GM21526 (cell line): Measurements from ENCODE around the gene ATP2C1.
A peak's percentile ranks its signal among the peaks of the same experiment; 100 is the strongest.

Experiments used
- ATAC-seq: cut with Tn5 transposase; IDR thresholded peaks from one replicate; pipeline ENCODE4 v1.9.1; 2021; ENCODE audit warnings: moderate library complexity; ENCODE audit not compliant: unreplicated experiment, low FRiP score

ATP2C1 gene

DNA sequence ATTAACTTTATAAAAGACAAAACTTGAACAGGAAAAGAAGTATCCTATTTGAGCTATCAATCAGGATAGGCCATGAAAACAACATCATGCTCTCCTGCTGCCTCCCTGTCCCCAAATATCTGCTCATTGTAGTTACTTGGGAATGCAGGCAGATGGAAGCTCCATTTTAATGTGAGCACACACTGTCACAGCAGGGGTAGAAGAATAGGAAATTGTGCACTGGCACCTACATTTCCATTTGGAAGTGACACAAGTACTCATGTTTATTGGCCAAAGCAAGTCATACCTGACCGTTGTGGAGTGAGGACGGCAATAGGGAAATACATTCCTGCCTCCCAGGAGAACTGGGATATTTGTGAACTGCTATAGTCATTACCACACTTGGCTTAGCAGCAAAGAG is 80.3 kb downstream of the ATP2C1 start:
- no peak for ATAC-seq

DNA sequence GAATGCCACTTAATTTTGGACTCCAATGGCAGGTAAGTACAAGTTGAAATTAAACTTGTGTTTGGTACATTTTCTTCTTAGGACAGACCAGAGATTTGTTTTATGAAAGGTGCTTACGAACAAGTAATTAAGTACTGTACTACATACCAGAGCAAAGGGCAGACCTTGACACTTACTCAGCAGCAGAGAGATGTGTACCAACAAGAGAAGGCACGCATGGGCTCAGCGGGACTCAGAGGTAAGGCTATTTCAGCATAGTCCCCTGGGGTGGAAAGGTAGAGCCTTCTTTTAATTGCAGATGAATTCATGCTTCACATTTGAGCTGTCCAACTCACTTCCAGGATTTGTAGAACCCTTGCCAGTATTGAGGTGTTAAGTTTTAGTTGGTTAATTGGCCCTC is 81.4 kb downstream of the ATP2C1 start:
- no peak for ATAC-seq

DNA sequence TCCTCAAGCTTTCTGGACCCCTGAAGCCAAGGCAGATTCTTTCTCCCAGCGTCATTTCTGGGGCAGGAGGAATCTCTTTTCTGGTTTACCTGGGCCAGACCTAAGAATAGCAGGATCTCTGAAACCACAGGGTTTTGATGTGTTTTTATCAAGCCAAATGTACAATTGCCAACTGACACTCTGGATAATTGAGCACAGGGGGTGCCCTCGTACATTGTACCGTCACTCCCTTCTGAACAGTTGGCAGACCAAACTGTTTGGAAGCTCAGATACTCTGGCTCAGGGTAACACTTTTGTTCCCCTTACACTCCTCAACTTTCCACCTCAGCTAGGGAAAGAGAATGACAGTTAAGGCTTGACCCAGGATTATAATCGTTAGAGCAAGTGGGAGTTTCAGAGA is 82.8 kb downstream of the ATP2C1 start:
- no peak for ATAC-seq

DNA sequence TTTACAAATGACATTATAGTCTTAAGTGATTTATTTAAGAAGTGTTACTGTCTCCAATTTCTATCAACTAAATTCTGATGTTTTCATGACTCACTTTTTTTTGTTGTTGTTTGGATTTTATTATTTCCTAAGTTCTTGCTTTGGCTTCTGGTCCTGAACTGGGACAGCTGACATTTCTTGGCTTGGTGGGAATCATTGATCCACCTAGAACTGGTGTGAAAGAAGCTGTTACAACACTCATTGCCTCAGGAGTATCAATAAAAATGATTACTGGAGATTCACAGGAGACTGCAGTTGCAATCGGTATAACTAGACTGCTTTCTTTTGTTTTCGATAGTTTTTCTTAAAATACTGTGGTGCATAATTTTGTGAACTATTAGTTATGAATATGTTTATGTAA is 85.2 kb downstream of the ATP2C1 start:
- no peak for ATAC-seq

DNA sequence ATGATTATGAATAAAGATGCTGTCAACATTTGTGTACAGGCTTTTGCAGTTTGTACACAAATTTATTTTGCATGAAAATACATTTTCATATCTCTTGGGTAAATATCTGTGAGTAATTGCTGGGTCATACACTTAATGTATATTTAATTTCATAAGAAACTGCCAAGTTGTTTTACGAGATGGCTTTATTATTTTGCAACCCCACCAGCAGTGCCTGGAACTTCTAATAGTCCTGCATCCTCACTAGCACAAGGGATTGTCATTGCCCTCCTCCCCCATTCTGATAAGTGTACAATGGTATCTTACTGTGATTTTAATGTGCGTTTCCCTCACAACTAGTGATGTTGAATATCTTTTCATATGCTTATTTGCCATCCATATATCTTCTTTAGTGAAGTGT is 87.6 kb downstream of the ATP2C1 start:
- no peak for ATAC-seq

DNA sequence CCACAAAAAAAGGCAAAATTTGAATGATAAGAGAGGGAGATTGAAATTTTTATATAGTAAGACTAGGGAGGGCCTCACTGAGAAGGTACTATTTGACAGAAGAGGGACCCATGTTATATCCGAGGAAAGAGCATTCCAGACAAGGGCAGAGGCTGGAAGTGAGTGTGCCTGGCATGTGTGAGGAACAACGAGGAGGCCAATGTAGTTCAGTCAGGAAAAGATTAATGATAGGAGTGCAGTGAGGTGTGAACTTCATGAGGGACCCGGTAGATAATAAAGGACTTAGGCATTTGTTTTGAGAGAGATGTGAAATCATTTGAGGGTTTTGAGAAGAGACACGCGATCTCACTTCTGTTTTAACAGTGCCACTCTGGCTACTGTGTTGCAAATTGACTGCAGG is 96.4 kb downstream of the ATP2C1 start:
- no peak for ATAC-seq

DNA sequence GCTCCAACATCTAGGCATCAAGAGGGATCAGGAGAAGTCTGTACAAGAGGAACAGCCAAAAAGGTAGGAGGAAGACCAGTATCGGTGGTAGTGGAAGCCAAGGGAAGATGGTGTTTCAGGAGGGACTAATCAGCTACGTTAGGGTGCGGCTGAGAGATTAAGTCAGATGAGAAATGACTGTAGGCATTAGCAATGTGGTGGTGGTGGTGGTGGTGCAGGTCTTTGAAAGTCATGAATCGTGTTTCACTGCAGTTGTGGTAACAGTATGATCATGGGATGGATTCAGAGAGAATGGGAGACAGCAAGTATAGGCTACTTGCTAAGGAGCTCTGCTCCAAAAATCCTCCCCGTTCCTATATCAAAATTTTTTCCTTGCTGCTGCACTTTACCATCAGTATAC is 97.2 kb downstream of the ATP2C1 start:
- no peak for ATAC-seq

DNA sequence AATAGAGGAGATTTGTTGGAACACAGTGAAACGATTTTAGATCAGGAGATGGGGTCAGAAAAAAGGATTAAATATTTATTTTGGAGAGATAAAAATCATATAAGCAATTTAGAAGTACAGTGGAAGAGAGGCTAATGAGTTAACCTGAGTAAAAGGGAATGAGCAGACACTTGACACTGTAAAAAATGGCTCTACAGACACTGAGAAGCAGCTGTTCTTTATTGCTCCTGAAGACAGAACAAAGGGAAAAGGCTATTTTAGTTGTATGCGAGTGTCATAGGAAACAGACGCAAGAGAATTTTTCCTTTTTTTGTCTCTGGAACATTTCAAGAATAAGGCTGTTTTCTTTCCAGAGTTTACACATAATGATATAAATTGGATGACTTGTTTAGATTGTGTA is 98.5 kb downstream of the ATP2C1 start:
- no peak for ATAC-seq

DNA sequence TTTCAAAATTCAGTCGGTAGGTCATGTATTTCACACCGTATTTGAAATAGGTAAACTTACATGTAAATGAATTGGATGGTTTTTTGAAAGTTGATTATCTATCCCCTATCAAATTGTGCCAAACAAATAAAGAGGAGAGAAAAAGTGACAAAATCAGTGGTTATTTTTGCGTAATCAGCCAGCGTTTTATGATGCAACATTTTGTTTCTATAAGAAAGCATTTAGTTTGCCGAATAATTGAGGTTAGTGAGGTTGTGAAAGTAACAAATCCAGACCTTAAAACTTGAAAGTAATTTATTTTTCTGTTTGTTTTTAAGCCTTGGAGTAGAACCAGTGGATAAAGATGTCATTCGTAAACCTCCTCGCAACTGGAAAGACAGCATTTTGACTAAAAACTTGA is 103.4 kb downstream of the ATP2C1 start:
- ATAC-seq: no peak

DNA sequence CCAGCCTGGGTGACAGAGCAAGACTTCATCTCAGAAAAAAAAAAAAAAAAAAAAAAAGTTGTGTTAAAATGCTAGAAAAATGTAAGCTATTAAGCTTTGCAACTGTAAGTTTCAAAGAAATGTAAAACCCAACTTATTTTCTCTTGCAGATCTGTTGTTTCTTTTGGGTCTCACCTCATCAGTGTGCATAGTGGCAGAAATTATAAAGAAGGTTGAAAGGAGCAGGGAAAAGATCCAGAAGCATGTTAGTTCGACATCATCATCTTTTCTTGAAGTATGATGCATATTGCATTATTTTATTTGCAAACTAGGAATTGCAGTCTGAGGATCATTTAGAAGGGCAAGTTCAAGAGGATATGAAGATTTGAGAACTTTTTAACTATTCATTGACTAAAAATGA is 107.2 kb downstream of the ATP2C1 start:
- no peak for ATAC-seq

DNA sequence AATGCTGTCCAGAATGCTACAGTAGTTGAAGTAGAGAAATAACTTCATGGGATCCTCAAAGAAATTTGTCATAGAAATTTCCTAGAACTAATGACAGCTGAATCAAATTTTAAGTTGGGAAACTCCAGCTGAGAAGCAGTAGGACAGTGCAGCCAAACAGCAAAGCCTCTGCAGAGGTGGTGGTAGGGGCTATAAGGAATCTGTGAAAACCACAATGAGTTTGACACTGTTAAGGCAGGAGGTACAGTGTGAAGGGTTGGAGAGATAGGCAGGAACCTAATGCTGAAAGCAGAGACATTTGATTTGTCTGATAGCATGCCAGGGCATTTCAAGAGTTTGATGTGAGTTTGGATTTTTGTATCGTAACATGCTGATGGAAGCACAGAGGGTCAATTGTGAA is 110.7 kb downstream of the ATP2C1 start:
- no peak for ATAC-seq

DNA sequence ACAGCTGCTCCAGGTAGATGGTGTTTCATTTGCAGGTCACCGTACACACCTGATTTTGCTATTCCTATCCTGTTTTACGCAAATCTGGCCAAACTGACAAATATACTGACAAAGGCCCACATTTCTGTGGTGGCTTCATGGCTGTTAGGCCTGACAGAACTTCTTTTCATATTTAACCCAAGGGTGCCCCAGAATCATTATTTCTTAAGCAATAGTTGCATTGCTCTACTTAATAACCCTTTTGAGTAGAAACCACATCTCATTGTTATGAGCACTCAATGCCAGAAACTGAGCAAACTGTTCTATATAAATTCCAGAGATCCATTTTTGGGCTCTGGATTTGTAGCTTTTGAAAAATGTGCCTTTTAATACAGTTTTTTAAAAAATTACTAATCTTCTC is 113.4 kb downstream of the ATP2C1 start:
- no peak for ATAC-seq

DNA sequence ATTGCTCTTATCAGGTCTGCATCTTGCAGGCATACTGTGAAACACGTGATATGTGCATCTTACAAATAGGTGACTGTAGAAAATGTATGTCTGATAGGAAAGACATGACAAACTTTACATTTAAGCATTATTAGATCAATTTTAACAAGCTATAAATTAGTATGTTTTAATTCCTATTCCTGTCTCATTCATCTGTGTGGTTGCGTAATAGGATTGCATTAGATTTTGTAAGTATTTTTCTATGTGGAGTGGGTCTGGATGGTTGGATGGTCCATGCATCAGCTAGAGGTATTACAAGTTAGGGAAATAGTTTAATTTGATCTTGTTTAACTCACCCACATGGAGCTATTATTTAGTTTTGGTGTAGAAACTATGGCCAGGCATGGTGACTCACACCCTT is 113.9 kb downstream of the ATP2C1 start:
- ATAC-seq: no peak

DNA sequence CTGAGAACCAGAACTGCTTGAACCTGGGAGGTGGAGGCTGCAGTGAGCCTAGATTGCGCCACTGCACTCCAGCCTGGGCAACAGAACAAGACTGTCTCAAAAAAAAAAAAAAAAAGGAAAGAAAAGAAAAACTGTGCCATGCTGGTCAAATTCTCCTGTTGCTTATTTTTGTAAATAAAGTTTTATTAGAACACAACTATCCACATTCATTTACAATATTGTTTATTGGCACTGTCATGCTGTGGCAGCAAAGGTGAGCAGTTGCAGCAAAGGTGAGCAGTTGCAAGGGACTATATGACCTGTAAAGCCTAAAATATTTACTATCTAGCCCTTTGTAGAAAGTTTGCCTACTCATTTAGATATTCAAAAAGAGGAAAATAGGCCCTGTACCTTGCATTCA is 114.4 kb downstream of the ATP2C1 start:
- ATAC-seq: no peak

DNA sequence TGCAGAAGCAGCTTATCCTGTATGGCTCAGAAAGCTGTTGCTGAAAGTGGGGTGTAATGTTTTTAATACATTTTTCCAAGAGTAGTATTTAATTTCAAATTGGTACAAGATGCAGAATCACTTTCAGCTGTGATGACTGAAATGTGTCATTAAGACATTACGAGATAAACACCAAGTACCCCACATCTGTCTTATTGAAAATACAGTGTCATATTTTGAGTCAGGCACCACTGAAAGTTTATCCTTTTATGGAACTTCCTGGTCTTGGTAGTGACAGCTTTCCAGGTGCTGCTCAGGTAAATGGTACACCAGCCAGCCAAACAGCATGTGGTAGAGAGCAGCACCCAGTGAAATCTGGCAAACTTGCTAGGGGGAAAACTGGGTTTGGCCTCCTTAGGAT is 115.8 kb downstream of the ATP2C1 start:
- no peak for ATAC-seq

DNA sequence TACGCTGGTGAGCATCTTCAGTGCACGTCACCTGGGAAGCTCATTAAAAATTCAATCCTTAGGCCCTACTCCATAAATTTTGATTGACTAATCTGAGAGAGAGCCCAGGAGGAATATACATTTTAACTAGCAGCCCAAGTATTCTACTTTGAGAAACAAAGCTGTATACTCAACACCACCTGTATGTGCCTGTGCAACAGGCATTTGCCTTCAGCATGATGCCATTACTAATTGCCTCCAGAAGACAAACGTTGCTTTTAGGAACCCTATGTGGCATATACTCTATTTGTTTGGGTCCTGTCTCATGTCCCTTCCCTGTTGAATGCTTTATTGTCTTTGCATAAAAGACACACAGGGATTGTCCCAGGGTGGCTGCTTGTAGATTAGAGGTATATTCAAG is 125.1 kb downstream of the ATP2C1 start:
- ATAC-seq: no peak

DNA sequence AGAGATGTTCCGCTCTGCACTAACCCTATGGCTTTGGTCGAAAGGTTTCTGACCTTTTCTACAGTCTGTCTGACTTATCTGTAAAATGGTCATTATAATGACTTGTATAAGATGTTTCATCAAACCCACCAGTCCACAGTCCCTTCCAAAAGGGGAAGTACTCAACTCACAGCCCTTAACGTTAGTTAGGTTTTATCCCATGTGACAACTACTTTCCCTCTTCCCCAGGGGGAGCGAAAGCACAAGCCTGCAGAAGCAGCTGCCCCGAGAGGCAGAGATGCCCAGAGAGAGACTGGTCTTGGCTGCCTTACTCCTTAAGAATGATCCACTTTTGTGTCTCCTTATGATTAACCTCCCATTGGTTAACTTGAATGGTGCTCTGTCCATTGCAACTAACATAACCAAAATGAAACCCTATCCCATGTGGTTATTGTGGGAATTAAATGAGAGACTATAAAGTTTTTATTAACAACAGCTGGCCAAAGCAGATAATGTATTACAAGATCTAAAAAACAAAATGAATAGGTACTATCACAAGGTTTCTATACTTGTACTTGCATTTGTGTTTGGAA is 126.3 kb downstream of the ATP2C1 start:
- ATAC-seq: no peak

DNA sequence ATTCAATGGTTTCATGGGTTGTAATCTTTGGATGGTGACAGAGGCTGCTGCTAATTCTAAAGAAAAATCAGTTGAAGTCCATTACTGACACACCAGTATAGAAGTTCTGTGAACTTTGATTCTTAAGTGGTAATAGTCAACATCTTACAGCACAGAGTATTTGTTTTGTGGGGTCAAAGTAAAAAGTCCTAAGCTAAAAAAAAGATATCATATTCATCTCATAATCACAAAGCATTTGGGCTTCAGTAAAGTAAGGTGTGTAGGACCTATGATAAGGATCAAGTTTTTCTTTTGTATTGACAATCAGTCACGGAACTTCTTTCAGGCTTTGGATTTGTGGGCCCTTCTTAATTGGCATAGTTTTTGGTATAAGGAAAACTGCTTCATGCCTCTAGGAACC is 131.7 kb downstream of the ATP2C1 start:
- no peak for ATAC-seq

DNA sequence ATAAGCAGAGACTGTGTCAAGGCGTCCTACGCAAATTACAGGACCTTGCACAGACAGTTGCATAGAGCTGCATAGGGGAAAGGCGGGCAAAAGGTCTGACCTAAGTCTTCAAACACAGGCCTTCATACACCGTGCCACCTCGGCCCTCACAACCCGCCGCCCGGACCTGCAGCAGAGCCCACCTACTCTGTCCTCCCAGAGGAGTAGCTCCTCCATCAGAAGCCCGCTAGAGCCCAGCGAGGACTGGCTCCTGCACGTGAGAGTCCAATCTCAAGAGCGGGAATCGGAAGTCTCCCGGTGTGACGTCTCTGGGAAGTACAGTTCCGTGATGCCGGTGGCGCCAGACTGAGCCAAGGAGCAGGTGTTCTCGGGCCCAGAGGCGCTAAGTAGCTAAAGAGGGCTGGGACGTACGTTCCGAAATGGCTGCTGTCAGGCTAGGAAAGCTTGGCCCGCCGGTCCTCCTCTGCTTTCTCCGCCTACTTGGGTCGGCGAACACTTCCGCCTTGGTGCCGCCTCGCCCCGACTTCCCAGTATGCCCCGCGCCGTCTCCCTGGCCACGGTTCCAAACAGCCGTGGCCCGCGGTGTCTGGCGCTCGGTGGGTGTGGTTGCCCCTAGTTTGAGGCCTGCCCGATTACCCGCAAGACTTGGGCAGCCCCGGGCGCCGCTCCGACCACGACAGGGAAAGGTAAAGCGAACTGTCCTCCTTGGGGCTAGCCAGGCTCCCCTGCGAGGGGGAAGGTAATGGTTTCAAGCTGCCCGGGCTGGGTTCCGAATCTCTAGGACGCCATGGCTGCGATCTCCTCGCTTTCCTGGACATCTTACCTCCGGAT is 132.7 kb downstream of the ATP2C1 start, which contains the start of the genes ASTE1 and NEK11:
Gene ASTE1, minus strand, starts transcription at position 505 of the 831 bp plus-strand sequence. CDS start 1,519 bp downstream, outside the sequence.
Gene NEK11, plus strand, starts transcription at position 557 of the 831 bp plus-strand sequence. CDS start 2,832 bp downstream, outside the sequence.
- ATAC-seq: peak; percentile 99

DNA sequence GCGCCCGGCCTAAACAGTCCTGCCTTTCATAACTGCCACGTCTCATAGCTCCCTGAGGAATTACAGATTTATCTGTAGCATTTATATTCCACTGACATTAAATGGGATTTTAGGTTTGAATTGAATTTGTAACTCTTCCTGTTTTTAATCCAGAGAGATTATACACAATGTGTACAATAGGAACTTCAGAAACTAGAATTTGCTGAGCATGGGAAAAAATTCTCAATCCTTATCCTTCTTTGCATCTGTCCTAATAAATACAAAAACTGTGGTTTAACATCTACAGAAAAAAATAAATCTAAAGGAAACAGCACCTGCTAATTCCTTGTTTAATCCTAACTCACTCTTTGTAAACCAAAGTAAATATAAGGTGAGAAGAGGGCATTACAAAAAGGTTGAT is 135.0 kb downstream of the ATP2C1 start:
- no peak for ATAC-seq

DNA sequence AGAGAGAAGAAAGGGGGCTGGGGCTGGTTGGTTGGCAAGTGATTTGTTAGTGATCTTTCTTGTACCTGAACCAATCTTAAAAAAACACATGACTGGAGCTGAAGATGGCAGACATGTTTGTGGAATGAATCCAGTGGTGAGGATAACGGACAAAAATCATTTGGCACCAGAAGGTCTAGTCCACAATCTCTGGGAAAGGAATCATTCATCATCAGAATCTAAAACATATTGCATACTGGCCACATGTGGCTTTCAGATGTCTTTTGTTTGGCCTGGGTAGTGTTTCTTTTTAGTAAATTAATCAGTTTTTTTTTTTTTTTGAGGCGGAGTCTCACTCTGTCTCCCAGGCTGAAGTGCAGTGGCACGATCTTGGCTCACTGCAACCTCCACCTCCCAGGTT is 137.8 kb downstream of the ATP2C1 start:
- ATAC-seq: no peak

DNA sequence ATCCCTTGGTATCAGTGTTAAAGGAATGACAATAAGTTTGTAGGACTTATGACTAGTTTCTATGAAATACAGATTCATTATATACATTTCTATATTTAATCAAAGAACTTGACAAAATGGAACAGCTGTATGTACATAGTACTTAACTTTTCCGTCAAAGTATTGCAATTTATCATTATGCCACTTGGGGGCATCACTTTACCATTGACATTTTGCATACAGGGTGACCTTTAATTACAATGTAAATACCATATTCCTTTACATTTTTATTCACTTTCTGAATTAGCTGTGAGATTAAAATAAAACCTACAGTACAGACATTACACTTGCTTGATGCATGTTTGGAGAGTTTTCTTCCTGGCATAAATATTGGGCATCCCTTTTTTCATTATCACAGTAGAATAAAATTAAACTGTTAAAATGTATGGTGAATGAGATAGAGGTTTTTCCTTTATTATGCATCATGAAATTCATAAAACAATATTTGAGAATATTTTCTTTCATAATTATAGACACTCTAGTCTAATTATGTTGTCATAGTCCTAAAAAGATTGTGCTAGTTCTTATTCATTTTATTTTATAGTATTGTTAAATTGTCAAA is 139.7 kb downstream of the ATP2C1 start:
- ATAC-seq: no peak
